AG04449 (cell line): ENCODE data around the gene HS6ST3.

Experiments
- CTCF ChIA-PET: fragments of 350-600 bp; formaldehyde crosslinking; extraction: SDS; loops from one replicate; lab custom pipeline; 2021; ENCODE audit warnings: antibody characterized with exemption; lab: Yijun Ruan, JAX
- POLR2A ChIA-PET: fragments of 400-600, 350-600 bp; formaldehyde crosslinking; extraction: SDS; loops from one replicate; lab custom pipeline; 2020; ENCODE audit warnings: antibody characterized with exemption, inconsistent platforms; lab: Yijun Ruan, JAX
- DNase-seq: peaks from one replicate; pipeline ENCODE4 v3.0.0-alpha.2; 2010; ENCODE audit warnings: low read depth, low spot score
- H3K4me3 ChIP-seq: 2 replicates; pipeline ENCODE4 v1.5.1; 2011; ENCODE audit warnings: low read depth, mild to moderate bottlenecking, control low read depth, low read length
- CTCF ChIP-seq: IDR thresholded peaks from one replicate; pipeline ENCODE4 v1.5.1; 2011; ENCODE audit warnings: mild to moderate bottlenecking, moderate library complexity, low read length, control low read depth, inconsistent platforms; ENCODE audit not compliant: insufficient read depth; ENCODE audit errors: missing control alignments

HS6ST3 gene

GRCh38 chr13:96728463-96728862 is 638.6 kb downstream of the HS6ST3 start:
- H3K4me3 ChIP-seq: no peak overlapping the region
- CTCF ChIA-PET: no interaction called here
- POLR2A ChIA-PET: no interaction called here
- TF ChIP-seq CTCF: no peak
- DNase-seq: no peak

GRCh38 chr13:96730676-96731075 is 640.8 kb downstream of the HS6ST3 start:
- ChIA-PET POLR2A (no interaction called here), CTCF (no interaction called here)
- DNase-seq: no peak
- H3K4me3 ChIP-seq: no peak overlapping the region
- TF ChIP-seq CTCF: no peak

GRCh38 chr13:96734499-96734898 is 644.6 kb downstream of the HS6ST3 start:
- no peak for DNase-seq
- no peak for TF ChIP-seq CTCF
- H3K4me3 ChIP-seq: no peak overlapping the region
- POLR2A ChIA-PET: no interaction called here
- CTCF ChIA-PET: no interaction called here

- POLR2A ChIA-PET: no interaction called here
- CTCF ChIA-PET: no interaction called here
- DNase-seq: no peak
- H3K4me3 ChIP-seq: no peak overlapping the region
- no peak for TF ChIP-seq CTCF
These were observed 651.9 kb downstream of the HS6ST3 start for GRCh38 chr13:96741779-96742178.

- TF ChIP-seq CTCF: no peak
- ChIA-PET POLR2A (no interaction called here), CTCF (no interaction called here)
- no peak for DNase-seq
- no peak overlapping the region for H3K4me3 ChIP-seq
These were observed 653.6 kb downstream of the HS6ST3 start for GRCh38 chr13:96743296-96744089.

- POLR2A ChIA-PET: no interaction called here
- no peak overlapping the region for H3K4me3 ChIP-seq
- DNase-seq: no peak
- no peak for TF ChIP-seq CTCF
- CTCF ChIA-PET: no interaction called here
These were observed 654.7 kb downstream of the HS6ST3 start for GRCh38 chr13:96744367-96745331.
